ENCODE measurements around the gene NMRK2. TPM values are rescaled to one million over a fixed set of nuclear protein-coding genes. Genes with fewer than 3 reads are reported as not detected.

Gene NMRK2
- total and polyA plus RNA-seq, 2 of the 13 experiments (the other 11 are each of a cell fraction or from before 2014, with no cell fraction given) = not detected

DNA sequence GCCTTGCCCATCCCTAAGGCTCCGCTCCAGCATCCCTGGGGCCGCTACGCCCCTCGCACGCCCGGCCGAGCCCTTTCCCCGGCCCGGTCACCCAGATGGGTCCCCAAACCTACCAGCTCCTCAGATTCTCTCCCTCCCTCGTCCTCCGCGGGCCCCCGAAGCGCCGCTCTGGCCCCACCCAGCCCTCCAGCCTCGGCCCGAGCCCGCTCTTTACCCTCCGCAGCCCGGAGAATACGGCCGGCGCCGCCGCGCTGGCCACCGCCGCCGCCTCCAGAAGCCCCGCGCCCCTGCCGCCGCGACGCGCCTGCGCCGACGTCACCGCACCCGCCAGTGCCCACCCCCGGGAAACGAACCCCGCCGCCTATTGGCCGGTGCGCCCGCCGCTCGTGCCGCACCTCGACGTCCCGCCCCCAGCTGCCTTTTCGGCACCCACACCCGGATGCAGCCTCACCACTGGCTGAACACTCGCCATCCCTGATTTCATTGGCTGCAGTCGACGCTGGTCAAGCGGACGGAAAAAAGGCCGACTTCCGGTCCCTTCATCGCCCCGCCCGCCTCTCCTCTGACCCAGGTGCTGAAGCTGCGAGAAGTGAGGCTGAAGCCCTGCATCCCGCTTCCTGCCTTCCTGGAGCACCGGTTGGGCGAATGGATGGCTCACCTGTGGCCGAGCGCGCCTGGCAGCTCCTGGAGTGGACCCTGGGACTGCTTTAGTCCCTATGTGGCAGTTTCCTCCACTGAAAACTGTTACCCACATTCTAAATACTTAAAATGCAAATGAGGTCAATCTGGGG lies 38.1 kb downstream of the NMRK2 start, which contains the start of gene DAPK3 (continued):
- TF ChIP-seq REPIN1 (CRISPR knock-in tag; IDR thresholded peaks at IDR 0.05; ENCODE audit: borderline replicate concordance, low read depth) = peak; percentile 55; the same call in 1 of the 2 replicates
- no peak for TF ChIP-seq PITX1 (CRISPR knock-in tag; IDR thresholded peaks at IDR 0.05)
- TF ChIP-seq NKX3-1 (CRISPR knock-in tag; IDR thresholded peaks at IDR 0.05) = no peak
- no peak for TF ChIP-seq ZNF782 (CRISPR knock-in tag; IDR thresholded peaks at IDR 0.05; ENCODE audit: borderline replicate concordance)
- no peak for TF ChIP-seq HHEX (CRISPR knock-in tag; IDR thresholded peaks at IDR 0.05)
- TF ChIP-seq, protein P1, sequence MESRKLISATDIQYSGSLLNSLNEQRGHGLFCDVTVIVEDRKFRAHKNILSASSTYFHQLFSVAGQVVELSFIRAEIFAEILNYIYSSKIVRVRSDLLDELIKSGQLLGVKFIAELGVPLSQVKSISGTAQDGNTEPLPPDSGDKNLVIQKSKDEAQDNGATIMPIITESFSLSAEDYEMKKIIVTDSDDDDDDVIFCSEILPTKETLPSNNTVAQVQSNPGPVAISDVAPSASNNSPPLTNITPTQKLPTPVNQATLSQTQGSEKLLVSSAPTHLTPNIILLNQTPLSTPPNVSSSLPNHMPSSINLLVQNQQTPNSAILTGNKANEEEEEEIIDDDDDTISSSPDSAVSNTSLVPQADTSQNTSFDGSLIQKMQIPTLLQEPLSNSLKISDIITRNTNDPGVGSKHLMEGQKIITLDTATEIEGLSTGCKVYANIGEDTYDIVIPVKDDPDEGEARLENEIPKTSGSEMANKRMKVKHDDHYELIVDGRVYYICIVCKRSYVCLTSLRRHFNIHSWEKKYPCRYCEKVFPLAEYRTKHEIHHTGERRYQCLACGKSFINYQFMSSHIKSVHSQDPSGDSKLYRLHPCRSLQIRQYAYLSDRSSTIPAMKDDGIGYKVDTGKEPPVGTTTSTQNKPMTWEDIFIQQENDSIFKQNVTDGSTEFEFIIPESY (CRISPR knock-in tag; IDR thresholded peaks at IDR 0.05) = peak; percentile 52
- TF ChIP-seq ZNF703 (CRISPR knock-in tag; IDR thresholded peaks at IDR 0.05; ENCODE audit: borderline replicate concordance) = no peak
- TF ChIP-seq, protein P2, sequence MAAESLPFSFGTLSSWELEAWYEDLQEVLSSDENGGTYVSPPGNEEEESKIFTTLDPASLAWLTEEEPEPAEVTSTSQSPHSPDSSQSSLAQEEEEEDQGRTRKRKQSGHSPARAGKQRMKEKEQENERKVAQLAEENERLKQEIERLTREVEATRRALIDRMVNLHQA (CRISPR knock-in tag; IDR thresholded peaks at IDR 0.05) = no peak
- TF ChIP-seq, protein P3, sequence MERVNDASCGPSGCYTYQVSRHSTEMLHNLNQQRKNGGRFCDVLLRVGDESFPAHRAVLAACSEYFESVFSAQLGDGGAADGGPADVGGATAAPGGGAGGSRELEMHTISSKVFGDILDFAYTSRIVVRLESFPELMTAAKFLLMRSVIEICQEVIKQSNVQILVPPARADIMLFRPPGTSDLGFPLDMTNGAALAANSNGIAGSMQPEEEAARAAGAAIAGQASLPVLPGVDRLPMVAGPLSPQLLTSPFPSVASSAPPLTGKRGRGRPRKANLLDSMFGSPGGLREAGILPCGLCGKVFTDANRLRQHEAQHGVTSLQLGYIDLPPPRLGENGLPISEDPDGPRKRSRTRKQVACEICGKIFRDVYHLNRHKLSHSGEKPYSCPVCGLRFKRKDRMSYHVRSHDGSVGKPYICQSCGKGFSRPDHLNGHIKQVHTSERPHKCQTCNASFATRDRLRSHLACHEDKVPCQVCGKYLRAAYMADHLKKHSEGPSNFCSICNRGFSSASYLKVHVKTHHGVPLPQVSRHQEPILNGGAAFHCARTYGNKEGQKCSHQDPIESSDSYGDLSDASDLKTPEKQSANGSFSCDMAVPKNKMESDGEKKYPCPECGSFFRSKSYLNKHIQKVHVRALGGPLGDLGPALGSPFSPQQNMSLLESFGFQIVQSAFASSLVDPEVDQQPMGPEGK (CRISPR knock-in tag; IDR thresholded peaks at IDR 0.05) = peak; percentile 26; the same call in 1 of the 2 replicates
- TF ChIP-seq PTBP1 (IDR thresholded peaks at IDR 0.05; ENCODE audit: low read depth, low read length, poor library complexity, severe bottlenecking) = no peak
- TF ChIP-seq ARID2 (CRISPR knock-in tag; IDR thresholded peaks at IDR 0.05; ENCODE audit: borderline replicate concordance) = no peak
- no peak for TF ChIP-seq BRCA1 (CRISPR knock-in tag; IDR thresholded peaks at IDR 0.05)
- TF ChIP-seq KLF6 (CRISPR knock-in tag; IDR thresholded peaks at IDR 0.05) = no peak; the same call in 1 of the 2 replicates
- no peak for TF ChIP-seq ZNF326 (CRISPR knock-in tag; IDR thresholded peaks at IDR 0.05; ENCODE audit: borderline replicate concordance)
- 0 out of 2 replicates have a peak, but pooled peaks have one; percentile 42 for TF ChIP-seq NFKBIZ (CRISPR knock-in tag; IDR thresholded peaks at IDR 0.05)
- TF ChIP-seq, protein P4, sequence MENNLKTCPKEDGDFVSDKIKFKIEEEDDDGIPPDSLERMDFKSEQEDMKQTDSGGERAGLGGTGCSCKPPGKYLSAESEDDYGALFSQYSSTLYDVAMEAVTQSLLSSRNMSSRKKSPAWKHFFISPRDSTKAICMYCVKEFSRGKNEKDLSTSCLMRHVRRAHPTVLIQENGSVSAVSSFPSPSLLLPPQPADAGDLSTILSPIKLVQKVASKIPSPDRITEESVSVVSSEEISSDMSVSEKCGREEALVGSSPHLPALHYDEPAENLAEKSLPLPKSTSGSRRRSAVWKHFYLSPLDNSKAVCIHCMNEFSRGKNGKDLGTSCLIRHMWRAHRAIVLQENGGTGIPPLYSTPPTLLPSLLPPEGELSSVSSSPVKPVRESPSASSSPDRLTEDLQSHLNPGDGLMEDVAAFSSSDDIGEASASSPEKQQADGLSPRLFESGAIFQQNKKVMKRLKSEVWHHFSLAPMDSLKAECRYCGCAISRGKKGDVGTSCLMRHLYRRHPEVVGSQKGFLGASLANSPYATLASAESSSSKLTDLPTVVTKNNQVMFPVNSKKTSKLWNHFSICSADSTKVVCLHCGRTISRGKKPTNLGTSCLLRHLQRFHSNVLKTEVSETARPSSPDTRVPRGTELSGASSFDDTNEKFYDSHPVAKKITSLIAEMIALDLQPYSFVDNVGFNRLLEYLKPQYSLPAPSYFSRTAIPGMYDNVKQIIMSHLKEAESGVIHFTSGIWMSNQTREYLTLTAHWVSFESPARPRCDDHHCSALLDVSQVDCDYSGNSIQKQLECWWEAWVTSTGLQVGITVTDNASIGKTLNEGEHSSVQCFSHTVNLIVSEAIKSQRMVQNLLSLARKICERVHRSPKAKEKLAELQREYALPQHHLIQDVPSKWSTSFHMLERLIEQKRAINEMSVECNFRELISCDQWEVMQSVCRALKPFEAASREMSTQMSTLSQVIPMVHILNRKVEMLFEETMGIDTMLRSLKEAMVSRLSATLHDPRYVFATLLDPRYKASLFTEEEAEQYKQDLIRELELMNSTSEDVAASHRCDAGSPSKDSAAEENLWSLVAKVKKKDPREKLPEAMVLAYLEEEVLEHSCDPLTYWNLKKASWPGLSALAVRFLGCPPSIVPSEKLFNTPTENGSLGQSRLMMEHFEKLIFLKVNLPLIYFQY (CRISPR knock-in tag; IDR thresholded peaks at IDR 0.05; ENCODE audit: borderline replicate concordance) = no peak
- TF ChIP-seq NFIB (CRISPR knock-in tag; IDR thresholded peaks at IDR 0.05; ENCODE audit: borderline replicate concordance) = no peak
- TF ChIP-seq ZNF101 (CRISPR knock-in tag; IDR thresholded peaks at IDR 0.05; ENCODE audit: borderline replicate concordance, low read depth) = no peak
- no peak for TF ChIP-seq ZNF546 (CRISPR knock-in tag; conservative IDR thresholded peaks at IDR 0.05)
- TF ChIP-seq ZMYM4 (CRISPR knock-in tag; IDR thresholded peaks at IDR 0.05) = no peak
- no peak for TF ChIP-seq RFX1 (IDR thresholded peaks at IDR 0.05)
- peak; percentile 53; the same call in 1 of the 2 replicates for TF ChIP-seq ZBTB38 (CRISPR knock-in tag; IDR thresholded peaks at IDR 0.05)
